Stimulated activated CD4-positive, alpha-beta T cell treated with anti-CD3 and anti-CD28 coated beads, Interleukin-2, amount 100 ng/mL, for 48 hours (primary cell): ENCODE results near the gene SLC36A2.

Experiments used
- DNase-seq, 2 donors: peaks; one replicate each; pipeline ENCODE4 v3.0.0-alpha.2; 2020

The SLC36A2 gene

GRCh38 chr5:151281001-151281639, 66.2 kb downstream of the SLC36A2 start:
- no peak for DNase-seq

GRCh38 chr5:151280443-151280842, 66.9 kb downstream of the SLC36A2 start:
- no peak for DNase-seq

GRCh38 chr5:151278845-151279244, 68.5 kb downstream of the SLC36A2 start:
- no peak for DNase-seq

GRCh38 chr5:151275803-151276202, 71.6 kb downstream of the SLC36A2 start:
- no peak for DNase-seq

GRCh38 chr5:151274666-151275065, 72.7 kb downstream of the SLC36A2 start:
- DNase-seq = no peak

GRCh38 chr5:151271336-151271735, 76.0 kb downstream of the SLC36A2 start:
- no peak for DNase-seq

GRCh38 chr5:151270599-151270998, 76.8 kb downstream of the SLC36A2 start:
- DNase-seq = no peak

GRCh38 chr5:151267491-151268260, 79.7 kb downstream of the SLC36A2 start:
- DNase-seq = no peak
